ENCODE measurements around the gene GABRA1. TPM values are rescaled to one million over a fixed set of nuclear protein-coding genes. Genes with fewer than 3 reads are reported as not detected.

The GABRA1 gene
- total RNA-seq, 1 experiment from 2014 or later: 0.57 TPM

- no peak overlapping the region for H3K27ac Mint-ChIP-seq
- H3K4me3 Mint-ChIP-seq: no peak overlapping the region
- POLR2A ChIA-PET: no interaction called here
- ATAC-seq: no peak
- CTCF ChIA-PET: interaction anchor here (1.0 kb wide), 1 partner anchor 35 kb away, joined by 3 read pairs; no protein-coding TSS in a partner anchor
- no peaks in the 10 kb centered on the region for H3K27me3 Mint-ChIP-seq (ENCODE audit: low read depth)
- no peaks in the 10 kb centered on the region for H3K9me3 Mint-ChIP-seq
- no peaks in the 10 kb centered on the region for H3K36me3 Mint-ChIP-seq
- no peak for TF ChIP-seq NR3C1 (CRISPR knock-in tag; conservative IDR thresholded peaks at IDR 0.05; ENCODE audit: low read depth)
- TF ChIP-seq RORB (CRISPR knock-in tag; IDR thresholded peaks at IDR 0.05): no peak
- TF ChIP-seq, protein P1, sequence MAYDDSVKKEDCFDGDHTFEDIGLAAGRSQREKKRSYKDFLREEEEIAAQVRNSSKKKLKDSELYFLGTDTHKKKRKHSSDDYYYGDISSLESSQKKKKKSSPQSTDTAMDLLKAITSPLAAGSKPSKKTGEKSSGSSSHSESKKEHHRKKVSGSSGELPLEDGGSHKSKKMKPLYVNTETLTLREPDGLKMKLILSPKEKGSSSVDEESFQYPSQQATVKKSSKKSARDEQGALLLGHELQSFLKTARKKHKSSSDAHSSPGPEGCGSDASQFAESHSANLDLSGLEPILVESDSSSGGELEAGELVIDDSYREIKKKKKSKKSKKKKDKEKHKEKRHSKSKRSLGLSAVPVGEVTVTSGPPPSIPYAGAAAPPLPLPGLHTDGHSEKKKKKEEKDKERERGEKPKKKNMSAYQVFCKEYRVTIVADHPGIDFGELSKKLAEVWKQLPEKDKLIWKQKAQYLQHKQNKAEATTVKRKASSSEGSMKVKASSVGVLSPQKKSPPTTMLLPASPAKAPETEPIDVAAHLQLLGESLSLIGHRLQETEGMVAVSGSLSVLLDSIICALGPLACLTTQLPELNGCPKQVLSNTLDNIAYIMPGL (CRISPR knock-in tag; IDR thresholded peaks at IDR 0.05): no peak
- no peak for TF ChIP-seq ZNF138 (CRISPR knock-in tag; conservative IDR thresholded peaks at IDR 0.05)
- no peak for TF ChIP-seq FOXK1 (CRISPR knock-in tag; IDR thresholded peaks at IDR 0.05)
- no peak for TF ChIP-seq NFATC4 (CRISPR knock-in tag; IDR thresholded peaks at IDR 0.05)
- TF ChIP-seq JUN (CRISPR knock-in tag; IDR thresholded peaks at IDR 0.05): no peak
- TF ChIP-seq, protein P2, sequence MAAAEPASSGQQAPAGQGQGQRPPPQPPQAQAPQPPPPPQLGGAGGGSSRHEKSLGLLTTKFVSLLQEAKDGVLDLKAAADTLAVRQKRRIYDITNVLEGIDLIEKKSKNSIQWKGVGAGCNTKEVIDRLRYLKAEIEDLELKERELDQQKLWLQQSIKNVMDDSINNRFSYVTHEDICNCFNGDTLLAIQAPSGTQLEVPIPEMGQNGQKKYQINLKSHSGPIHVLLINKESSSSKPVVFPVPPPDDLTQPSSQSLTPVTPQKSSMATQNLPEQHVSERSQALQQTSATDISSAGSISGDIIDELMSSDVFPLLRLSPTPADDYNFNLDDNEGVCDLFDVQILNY (CRISPR knock-in tag; IDR thresholded peaks at IDR 0.05): no peak
- no peak for TF ChIP-seq ZNF671 (CRISPR knock-in tag; IDR thresholded peaks at IDR 0.05)
- no peak for TF ChIP-seq ZMAT4 (CRISPR knock-in tag; IDR thresholded peaks at IDR 0.05)
- no peak for TF ChIP-seq CBFB (CRISPR knock-in tag; IDR thresholded peaks at IDR 0.05; ENCODE audit: low read depth)
- no peak for TF ChIP-seq CREB1 (CRISPR knock-in tag; IDR thresholded peaks at IDR 0.05)
- TF ChIP-seq NFE2L1 (CRISPR knock-in tag; IDR thresholded peaks at IDR 0.05): no peak
- no peak for TF ChIP-seq ATF1 (CRISPR knock-in tag; IDR thresholded peaks at IDR 0.05)
- peaks cover 7% of the 10 kb centered on the region for H3K4me1 Mint-ChIP-seq
- DNase-seq (ENCODE audit: low spot score): no peak
Measured at GRCh38 chr5:161863811-161864210, 15.9 kb downstream of the GABRA1 start.

GRCh38 chr5:161865510-161865909 is 17.6 kb downstream of the GABRA1 start:
- no peak overlapping the region for H3K27ac Mint-ChIP-seq
- CTCF ChIA-PET: interaction anchor here (1.4 kb wide), 1 partner anchor 101 kb away, joined by 3 read pairs; no protein-coding TSS in a partner anchor
- no peaks in the 10 kb centered on the region for H3K9me3 Mint-ChIP-seq
- DNase-seq (ENCODE audit: low spot score) (no peak), ATAC-seq (no peak)
- POLR2A ChIA-PET: no interaction called here
- no peaks in the 10 kb centered on the region for H3K27me3 Mint-ChIP-seq (ENCODE audit: low read depth)
- H3K4me3 Mint-ChIP-seq: no peak overlapping the region
- H3K36me3 Mint-ChIP-seq: no peaks in the 10 kb centered on the region
- no peaks in the 10 kb centered on the region for H3K4me1 Mint-ChIP-seq
- TF ChIP-seq TP53 (CRISPR knock-in tag; IDR thresholded peaks at IDR 0.05) (no peak), SP1 (CRISPR knock-in tag; conservative IDR thresholded peaks at IDR 0.05) (no peak), USF1 (CRISPR knock-in tag; IDR thresholded peaks at IDR 0.05) (no peak), FOXP1 (CRISPR knock-in tag; IDR thresholded peaks at IDR 0.05; ENCODE audit: borderline replicate concordance) (no peak), GABPB1 (CRISPR knock-in tag; IDR thresholded peaks at IDR 0.05) (no peak), ZNF416 (CRISPR knock-in tag; IDR thresholded peaks at IDR 0.05) (no peak), ZNF317 (CRISPR knock-in tag; IDR thresholded peaks at IDR 0.05; ENCODE audit: borderline replicate concordance, low read depth) (no peak), NFATC4 (CRISPR knock-in tag; IDR thresholded peaks at IDR 0.05) (no peak), ZBTB21 (CRISPR knock-in tag; IDR thresholded peaks at IDR 0.05; ENCODE audit: borderline replicate concordance) (no peak), JAZF1 (CRISPR knock-in tag; IDR thresholded peaks at IDR 0.05) (no peak), IRF1 (CRISPR knock-in tag; IDR thresholded peaks at IDR 0.05) (no peak), TEAD1 (CRISPR knock-in tag; IDR thresholded peaks at IDR 0.05) (no peak), FOXJ3 (CRISPR knock-in tag; IDR thresholded peaks at IDR 0.05; ENCODE audit: borderline replicate concordance) (no peak), NR2C2 (CRISPR knock-in tag; IDR thresholded peaks at IDR 0.05) (no peak), CBFB (CRISPR knock-in tag; IDR thresholded peaks at IDR 0.05; ENCODE audit: low read depth) (no peak)
- TF ChIP-seq, protein P3, sequence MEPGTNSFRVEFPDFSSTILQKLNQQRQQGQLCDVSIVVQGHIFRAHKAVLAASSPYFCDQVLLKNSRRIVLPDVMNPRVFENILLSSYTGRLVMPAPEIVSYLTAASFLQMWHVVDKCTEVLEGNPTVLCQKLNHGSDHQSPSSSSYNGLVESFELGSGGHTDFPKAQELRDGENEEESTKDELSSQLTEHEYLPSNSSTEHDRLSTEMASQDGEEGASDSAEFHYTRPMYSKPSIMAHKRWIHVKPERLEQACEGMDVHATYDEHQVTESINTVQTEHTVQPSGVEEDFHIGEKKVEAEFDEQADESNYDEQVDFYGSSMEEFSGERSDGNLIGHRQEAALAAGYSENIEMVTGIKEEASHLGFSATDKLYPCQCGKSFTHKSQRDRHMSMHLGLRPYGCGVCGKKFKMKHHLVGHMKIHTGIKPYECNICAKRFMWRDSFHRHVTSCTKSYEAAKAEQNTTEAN (CRISPR knock-in tag; IDR thresholded peaks at IDR 0.05): no peak
- TF ChIP-seq, protein P4, sequence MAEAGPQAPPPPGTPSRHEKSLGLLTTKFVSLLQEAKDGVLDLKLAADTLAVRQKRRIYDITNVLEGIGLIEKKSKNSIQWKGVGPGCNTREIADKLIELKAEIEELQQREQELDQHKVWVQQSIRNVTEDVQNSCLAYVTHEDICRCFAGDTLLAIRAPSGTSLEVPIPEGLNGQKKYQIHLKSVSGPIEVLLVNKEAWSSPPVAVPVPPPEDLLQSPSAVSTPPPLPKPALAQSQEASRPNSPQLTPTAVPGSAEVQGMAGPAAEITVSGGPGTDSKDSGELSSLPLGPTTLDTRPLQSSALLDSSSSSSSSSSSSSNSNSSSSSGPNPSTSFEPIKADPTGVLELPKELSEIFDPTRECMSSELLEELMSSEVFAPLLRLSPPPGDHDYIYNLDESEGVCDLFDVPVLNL (CRISPR knock-in tag; IDR thresholded peaks at IDR 0.05; ENCODE audit: borderline replicate concordance, low read depth): no peak
- TF ChIP-seq, protein P5, sequence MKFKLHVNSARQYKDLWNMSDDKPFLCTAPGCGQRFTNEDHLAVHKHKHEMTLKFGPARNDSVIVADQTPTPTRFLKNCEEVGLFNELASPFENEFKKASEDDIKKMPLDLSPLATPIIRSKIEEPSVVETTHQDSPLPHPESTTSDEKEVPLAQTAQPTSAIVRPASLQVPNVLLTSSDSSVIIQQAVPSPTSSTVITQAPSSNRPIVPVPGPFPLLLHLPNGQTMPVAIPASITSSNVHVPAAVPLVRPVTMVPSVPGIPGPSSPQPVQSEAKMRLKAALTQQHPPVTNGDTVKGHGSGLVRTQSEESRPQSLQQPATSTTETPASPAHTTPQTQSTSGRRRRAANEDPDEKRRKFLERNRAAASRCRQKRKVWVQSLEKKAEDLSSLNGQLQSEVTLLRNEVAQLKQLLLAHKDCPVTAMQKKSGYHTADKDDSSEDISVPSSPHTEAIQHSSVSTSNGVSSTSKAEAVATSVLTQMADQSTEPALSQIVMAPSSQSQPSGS (CRISPR knock-in tag; IDR thresholded peaks at IDR 0.05; ENCODE audit: borderline replicate concordance, low read depth): no peak
